MM.1S (cell line): ENCODE data around the gene ARHGAP1.

Experiments
- DNase-seq: peaks from one replicate; pipeline ENCODE4 v3.0.0-alpha.2; 2015
- H2AFZ ChIP-seq: fragments of 300-600 bp; sonication (generic); 2 replicates; pipeline ENCODE4 v1.6.0; 2016; ENCODE audit warnings: antibody characterized with exemption, low read length
- H3F3A ChIP-seq: fragments of 300-600 bp; sonication (generic); 2 replicates; pipeline ENCODE4 v1.6.1; 2016; ENCODE audit warnings: mild to moderate bottlenecking, antibody characterized with exemption, low read length, moderate library complexity, mixed read lengths; ENCODE audit not compliant: insufficient read depth
- H3K27ac ChIP-seq: fragments of 300-600 bp; sonication (generic); 2 replicates; pipeline ENCODE4 v1.5.1; 2016; ENCODE audit warnings: mild to moderate bottlenecking, low read length
- H3K27me3 ChIP-seq: fragments of 300-600 bp; sonication (generic); replicated peaks from 2 replicates; pipeline ENCODE4 v1.6.0; 2016; ENCODE audit warnings: low read length; ENCODE audit not compliant: insufficient read depth
- H3K36me3 ChIP-seq: fragments of 300-600 bp; sonication (generic); replicated peaks from 2 replicates; pipeline ENCODE4 v1.6.1; 2016; ENCODE audit warnings: mild to moderate bottlenecking, low read length, mixed read lengths; ENCODE audit not compliant: insufficient read depth
- H3K4me1 ChIP-seq: fragments of 300-600 bp; sonication (generic); 2 replicates; pipeline ENCODE4 v1.6.1; 2016; ENCODE audit warnings: low read length, mixed read lengths
- H3K4me2 ChIP-seq: fragments of 300-600 bp; sonication (generic); 2 replicates; pipeline ENCODE4 v1.6.0; 2016; ENCODE audit warnings: low read depth, low read length
- H3K4me3 ChIP-seq: fragments of 300-600 bp; sonication (generic); 2 replicates; pipeline ENCODE4 v1.5.1; 2016; ENCODE audit warnings: low read length, mixed read lengths
- H3K79me2 ChIP-seq: fragments of 300-600 bp; sonication (generic); 2 replicates; pipeline ENCODE4 v1.6.1; 2016; ENCODE audit warnings: mixed run types, low read length, mixed read lengths
- H3K9ac ChIP-seq: fragments of 300-600 bp; sonication (generic); 2 replicates; pipeline ENCODE4 v1.6.1; 2016; ENCODE audit warnings: low read length, mixed read lengths
- H3K9me2 ChIP-seq: fragments of 300-600 bp; sonication (generic); replicated peaks from 2 replicates; pipeline ENCODE4 v1.6.1; 2016; ENCODE audit warnings: mild to moderate bottlenecking, low read length, mixed read lengths; ENCODE audit not compliant: insufficient read depth
- H3K9me3 ChIP-seq: fragments of 300-600 bp; sonication (generic); replicated peaks from 2 replicates; pipeline ENCODE4 v1.6.1; 2016; ENCODE audit warnings: mild to moderate bottlenecking, low read length, mixed read lengths; ENCODE audit not compliant: insufficient read depth
- H4K20me1 ChIP-seq: fragments of 300-600 bp; sonication (generic); 2 replicates; pipeline ENCODE4 v1.6.1; 2016; ENCODE audit warnings: mild to moderate bottlenecking, low read length, moderate library complexity, mixed read lengths; ENCODE audit not compliant: insufficient read depth
- CTCF ChIP-seq: fragments of 300-600 bp; sonication (generic); IDR thresholded peaks from 2 replicates; pipeline ENCODE4 v1.5.1; 2016; ENCODE audit warnings: antibody characterized with exemption, low read length, mixed read lengths
- EZH2 ChIP-seq: fragments of 300-600 bp; sonication (generic); optimal IDR thresholded peaks from 2 replicates; pipeline ENCODE3; 2017; ENCODE audit warnings: low read depth, mild to moderate bottlenecking, antibody characterized with exemption, low read length, mixed read lengths
- EZH2phosphoT487 ChIP-seq: fragments of 300-600 bp; sonication (generic); IDR thresholded peaks from 2 replicates; pipeline ENCODE4 v1.6.1; 2018; ENCODE audit warnings: antibody characterized with exemption, low read length

ARHGAP1 gene

GRCh38 chr11:46692450-46692849 is 8.0 kb downstream of the ARHGAP1 start:
- H3K27me3 ChIP-seq: no peaks in the 10 kb centered on the region
- H3F3A ChIP-seq: no peaks in the 10 kb centered on the region
- H3K9me3 ChIP-seq: no peaks in the 10 kb centered on the region
- H2AFZ ChIP-seq: no peak overlapping the region
- H3K4me1 ChIP-seq: no peaks in the 10 kb centered on the region
- H3K9me2 ChIP-seq: no peaks in the 10 kb centered on the region
- peaks cover 11% of the 10 kb centered on the region for H3K79me2 ChIP-seq
- no peak overlapping the region for H3K27ac ChIP-seq
- no peaks in the 10 kb centered on the region for H4K20me1 ChIP-seq
- TF ChIP-seq CTCF: no peak
- TF ChIP-seq EZH2phosphoT487: no peak
- TF ChIP-seq EZH2: no peak
- H3K4me3 ChIP-seq: no peak overlapping the region
- no peak for DNase-seq
- no peak overlapping the region for H3K9ac ChIP-seq
- H3K4me2 ChIP-seq: no peak overlapping the region
- H3K36me3 ChIP-seq: no peaks in the 10 kb centered on the region

- H3K9me2 ChIP-seq: no peaks in the 10 kb centered on the region
- no peaks in the 10 kb centered on the region for H3F3A ChIP-seq
- DNase-seq: no peak
- H3K9ac ChIP-seq: no peak overlapping the region
- no peak overlapping the region for H3K4me2 ChIP-seq
- H3K27me3 ChIP-seq: no peaks in the 10 kb centered on the region
- H4K20me1 ChIP-seq: no peaks in the 10 kb centered on the region
- H3K27ac ChIP-seq: no peak overlapping the region
- no peaks in the 10 kb centered on the region for H3K36me3 ChIP-seq
- H3K9me3 ChIP-seq: no peaks in the 10 kb centered on the region
- H3K79me2 ChIP-seq: no peaks in the 10 kb centered on the region
- no peak overlapping the region for H3K4me3 ChIP-seq
- no peaks in the 10 kb centered on the region for H3K4me1 ChIP-seq
- no peak overlapping the region for H2AFZ ChIP-seq
- TF ChIP-seq EZH2phosphoT487 (no peak), CTCF (no peak), EZH2 (no peak)
These were observed 9.7 kb downstream of the ARHGAP1 start for GRCh38 chr11:46690702-46691101.

GRCh38 chr11:46686886-46687795 is 13.3 kb downstream of the ARHGAP1 start:
- Histone ChIP-seq H3K27me3 (no peaks in the 10 kb centered on the region), H3K9me2 (no peaks in the 10 kb centered on the region), H3K4me3 (no peak overlapping the region), H3K4me1 (no peaks in the 10 kb centered on the region), H3K4me2 (no peak overlapping the region), H3K27ac (no peak overlapping the region), H3K36me3 (no peaks in the 10 kb centered on the region), H3K79me2 (no peaks in the 10 kb centered on the region), H3K9ac (no peak overlapping the region), H4K20me1 (no peaks in the 10 kb centered on the region), H2AFZ (no peak overlapping the region), H3F3A (no peaks in the 10 kb centered on the region), H3K9me3 (no peaks in the 10 kb centered on the region)
- no peak for TF ChIP-seq EZH2
- no peak for TF ChIP-seq CTCF
- TF ChIP-seq EZH2phosphoT487: no peak
- DNase-seq: no peak
